Smooth muscle cell (in vitro differentiated cells): ENCODE results near the gene ZNF672. TPM values are rescaled to one million over a fixed set of nuclear protein-coding genes. Genes with fewer than 3 reads are reported as not detected.

ENCODE experiments used
- DNase-seq: peaks from one replicate; lab custom pipeline; 2025; ENCODE audit not compliant: unreplicated experiment; lab: John Stamatoyannopoulos, UW
- H2AFZ ChIP-seq: fragments of 200-600 bp; sonication (generic); 2 replicates; pipeline ENCODE4 v1.6.0; 2016; ENCODE audit warnings: antibody characterized with exemption, low read depth, mild to moderate bottlenecking
- H3F3A ChIP-seq: fragments of 200-600 bp; sonication (generic); 2 replicates; pipeline ENCODE4 v1.6.0; 2017; ENCODE audit warnings: antibody characterized with exemption, low read depth
- H3K27ac ChIP-seq: fragments of 200-600 bp; sonication (generic); 2 replicates; pipeline ENCODE4 v1.5.1; 2016; ENCODE audit warnings: low read depth, mild to moderate bottlenecking
- H3K27me3 ChIP-seq: fragments of 200-600 bp; sonication (generic); 2 replicates; pipeline ENCODE4 v1.6.1; 2016; ENCODE audit warnings: low read depth, mild to moderate bottlenecking
- H3K36me3 ChIP-seq: fragments of 200-600 bp; sonication (generic); 2 replicates; pipeline ENCODE4 v1.5.1; 2016; ENCODE audit warnings: low read depth
- H3K4me1 ChIP-seq: fragments of 200-600 bp; sonication (generic); 2 replicates; pipeline ENCODE4 v1.5.1; 2016; ENCODE audit warnings: low read depth
- H3K4me2 ChIP-seq: fragments of 200-600 bp; sonication (generic); 2 replicates; pipeline ENCODE4 v1.6.0; 2016; ENCODE audit warnings: mild to moderate bottlenecking
- H3K4me3 ChIP-seq: fragments of 200-600 bp; sonication (generic); 2 replicates; pipeline ENCODE4 v1.5.1; 2016; ENCODE audit warnings: mild to moderate bottlenecking
- H3K79me2 ChIP-seq: fragments of 200-600 bp; sonication (generic); 2 replicates; pipeline ENCODE4 v1.6.0; 2016; ENCODE audit warnings: low read depth, mild to moderate bottlenecking
- H3K9ac ChIP-seq: fragments of 200-600 bp; sonication (generic); 2 replicates; pipeline ENCODE4 v1.6.0; 2016; ENCODE audit warnings: low read depth
- H3K9me3 ChIP-seq: fragments of 200-600 bp; sonication (generic); replicated peaks from 2 replicates; pipeline ENCODE4 v1.5.1; 2016; ENCODE audit warnings: low read depth
- H4K20me1 ChIP-seq: fragments of 200-600 bp; sonication (generic); 2 replicates; pipeline ENCODE4 v1.6.0; 2016; ENCODE audit warnings: low read depth
- WGBS: methylation state at CpG from one replicate; pipeline ENCODE4 v1.1.7; 2016; ENCODE audit warnings: low lambda C conversion rate; 5-methylcytosine and 5-hydroxymethylcytosine counted together
- microRNA-seq: library from miRNA; unstranded; fragments of <30 nt; microRNA quantifications from one replicate; pipeline ENCODE4, GENCODE V29; 2016; ENCODE audit warnings: borderline number of aligned reads
- polyA plus RNA-seq: library from polyadenylated mRNA; unstranded; fragments of >200 nt; fragmentation: Nextera tagmentation; extraction: Ambion mirVana; gene quantifications from 2 replicates; pipeline ENCODE4 v1.2.1, GENCODE V29; 2016
- small RNA-seq: library from RNA; depleted of rRNA; stranded (forward); fragments of <200 nt; gene quantifications from one replicate; pipeline ENCODE3, GENCODE V24; 2014
- total RNA-seq: library from RNA; depleted of rRNA; stranded (reverse); fragments of >200 nt; gene quantifications from 2 replicates; pipeline ENCODE4 v1.2.3, GENCODE V29; 2014
- TF ChIP-seq, protein P1 (sequence below): fragments of 200-600 bp; sonication (generic); IDR thresholded peaks from 2 replicates; pipeline ENCODE4 v1.5.1; 2017; ENCODE audit warnings: borderline replicate concordance, mild to moderate bottlenecking, antibody characterized with exemption; ENCODE audit not compliant: insufficient read depth, poor library complexity, severe bottlenecking

Gene ZNF672
- total and polyA plus RNA-seq, 2 experiments from 2014 or later, result 25.8 to 28.7 TPM

DNA sequence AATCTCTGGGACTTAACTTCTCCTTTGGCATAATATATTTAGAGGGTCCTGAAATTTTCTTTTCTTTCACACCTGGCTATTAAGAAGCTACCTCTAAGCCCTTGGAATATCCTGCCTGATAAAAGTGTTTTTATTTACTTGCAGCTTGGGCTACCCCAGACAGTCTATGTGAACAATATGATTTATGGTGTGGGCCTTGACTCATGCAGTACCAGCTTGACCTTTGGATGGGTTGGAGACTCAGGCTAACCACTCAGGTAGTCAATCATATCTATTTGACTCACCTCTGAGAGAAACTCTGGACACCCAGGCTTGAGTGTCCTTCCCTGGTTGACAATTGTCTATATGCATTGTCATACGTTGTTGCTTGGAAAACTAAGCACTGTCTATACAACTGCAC, 54.6 kb downstream of the ZNF672 start:
- DNase-seq, result no peak
- Histone ChIP-seq H3K27ac (no peak overlapping the region), H3K79me2 (no peaks in the 10 kb centered on the region), H2AFZ (no peak overlapping the region), H3K36me3 (no peaks in the 10 kb centered on the region), H3F3A (no peaks in the 10 kb centered on the region), H3K9me3 (no peaks in the 10 kb centered on the region), H4K20me1 (no peaks in the 10 kb centered on the region), H3K9ac (no peak overlapping the region), H3K4me2 (no peak overlapping the region), H3K27me3 (no peaks in the 10 kb centered on the region), H3K4me3 (no peak overlapping the region), H3K4me1 (peaks cover 6% of the 10 kb centered on the region)
- TF ChIP-seq, protein P1, sequence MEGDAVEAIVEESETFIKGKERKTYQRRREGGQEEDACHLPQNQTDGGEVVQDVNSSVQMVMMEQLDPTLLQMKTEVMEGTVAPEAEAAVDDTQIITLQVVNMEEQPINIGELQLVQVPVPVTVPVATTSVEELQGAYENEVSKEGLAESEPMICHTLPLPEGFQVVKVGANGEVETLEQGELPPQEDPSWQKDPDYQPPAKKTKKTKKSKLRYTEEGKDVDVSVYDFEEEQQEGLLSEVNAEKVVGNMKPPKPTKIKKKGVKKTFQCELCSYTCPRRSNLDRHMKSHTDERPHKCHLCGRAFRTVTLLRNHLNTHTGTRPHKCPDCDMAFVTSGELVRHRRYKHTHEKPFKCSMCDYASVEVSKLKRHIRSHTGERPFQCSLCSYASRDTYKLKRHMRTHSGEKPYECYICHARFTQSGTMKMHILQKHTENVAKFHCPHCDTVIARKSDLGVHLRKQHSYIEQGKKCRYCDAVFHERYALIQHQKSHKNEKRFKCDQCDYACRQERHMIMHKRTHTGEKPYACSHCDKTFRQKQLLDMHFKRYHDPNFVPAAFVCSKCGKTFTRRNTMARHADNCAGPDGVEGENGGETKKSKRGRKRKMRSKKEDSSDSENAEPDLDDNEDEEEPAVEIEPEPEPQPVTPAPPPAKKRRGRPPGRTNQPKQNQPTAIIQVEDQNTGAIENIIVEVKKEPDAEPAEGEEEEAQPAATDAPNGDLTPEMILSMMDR, result no peak
- 82% methylated on average over 1 of the region's 1 CpG for WGBS

DNA sequence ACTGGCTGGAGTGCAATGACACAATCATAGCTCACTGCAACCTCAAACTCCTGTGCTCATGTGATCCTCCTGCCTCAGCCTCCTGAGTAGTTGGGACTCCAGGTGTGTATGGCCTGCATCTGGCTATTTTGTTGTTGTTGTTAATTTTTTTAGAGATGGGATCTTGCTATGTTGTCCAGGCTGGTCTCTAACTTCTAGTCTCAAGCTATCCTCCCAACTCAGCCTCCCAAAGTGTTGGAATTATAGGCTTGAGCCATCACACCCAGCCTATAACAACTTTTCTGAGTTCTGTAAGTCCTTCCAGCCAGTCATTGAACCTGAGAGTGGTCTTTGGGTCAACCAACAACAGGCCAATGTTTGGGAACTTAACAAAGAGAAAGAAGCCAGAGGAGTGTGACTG, 56.8 kb downstream of the ZNF672 start:
- Histone ChIP-seq H3F3A (no peaks in the 10 kb centered on the region), H3K4me1 (no peaks in the 10 kb centered on the region), H3K4me3 (no peak overlapping the region), H3K4me2 (no peak overlapping the region), H3K79me2 (no peaks in the 10 kb centered on the region), H3K27me3 (no peaks in the 10 kb centered on the region), H3K36me3 (no peaks in the 10 kb centered on the region), H4K20me1 (no peaks in the 10 kb centered on the region), H3K9me3 (no peaks in the 10 kb centered on the region), H2AFZ (no peak overlapping the region), H3K9ac (no peak overlapping the region), H3K27ac (no peak overlapping the region)
- TF ChIP-seq, protein P1, result no peak
- DNase-seq, result no peak

DNA sequence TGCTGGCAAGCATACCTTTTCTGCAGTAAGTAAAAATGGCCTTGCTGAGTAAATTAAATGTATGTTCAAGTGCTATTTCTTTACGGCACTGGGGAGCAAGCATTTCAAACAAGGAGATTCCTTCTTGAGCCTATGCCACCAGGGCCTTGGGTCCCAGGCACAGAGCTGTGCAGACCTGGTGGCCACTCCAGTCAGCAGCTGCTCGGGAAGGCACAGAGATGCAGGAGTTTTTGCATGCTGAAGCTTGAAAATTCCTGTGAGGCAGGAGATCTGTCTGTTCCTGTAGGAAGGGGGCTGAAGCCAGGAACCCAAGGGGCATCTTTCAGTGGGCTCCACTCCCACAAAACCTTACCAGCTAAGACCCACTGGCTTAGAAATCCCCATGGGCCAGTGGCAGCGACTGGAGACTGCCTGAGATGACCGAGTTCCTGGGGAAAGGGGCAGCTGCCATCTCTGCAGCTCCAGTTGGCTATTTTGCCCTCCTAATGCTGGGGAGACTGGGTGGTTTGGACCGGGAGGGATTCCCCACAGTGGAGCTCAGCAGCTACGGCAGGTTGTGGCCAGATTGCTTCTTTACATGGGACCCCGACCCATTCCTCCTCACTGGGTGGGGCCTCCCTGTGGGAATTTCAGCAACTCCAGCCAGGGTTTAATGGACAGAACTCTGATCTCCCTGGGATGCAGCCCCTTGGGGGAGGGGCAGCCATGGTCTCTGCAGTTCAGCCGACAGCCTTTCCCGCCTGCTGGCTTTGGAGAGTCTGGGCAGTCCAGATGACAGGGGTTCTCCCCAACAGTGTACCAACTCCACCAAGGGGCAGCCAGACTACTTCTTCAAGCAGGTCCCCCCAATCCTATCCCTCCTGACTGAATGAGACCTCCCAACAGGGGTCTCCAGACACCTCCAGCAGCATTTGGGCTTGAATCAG, 59.7 kb downstream of the ZNF672 start:
- Histone ChIP-seq H3K9me3 (no peaks in the 10 kb centered on the region), H3K27me3 (peaks cover 9% of the 10 kb centered on the region), H3K36me3 (no peaks in the 10 kb centered on the region), H3K27ac (no peak overlapping the region), H3K4me2 (no peak overlapping the region), H3F3A (no peaks in the 10 kb centered on the region), H3K9ac (no peak overlapping the region), H2AFZ (no peak overlapping the region), H4K20me1 (no peaks in the 10 kb centered on the region), H3K4me1 (no peaks in the 10 kb centered on the region), H3K4me3 (no peak overlapping the region), H3K79me2 (no peaks in the 10 kb centered on the region)
- WGBS, result 74% methylated on average over 9 of the region's 9 CpGs
- DNase-seq, result no peak
- TF ChIP-seq, protein P1, result no peak

Small RNA genes lying within 50 kb of the gene (microRNA-seq; reads per million reads assigned to microRNA genes)
- 2.3 reads per million for gene MIR3124

Small RNA genes lying within 50 kb of the gene (small RNA-seq; reads per million reads assigned to genes)
- not detected for gene MIR3124

Other genes with a start within 250 kb of the ZNF672 start
- not detected in 2 replicates for gene OR2T10, start 240.5 kb upstream of the ZNF672 start, total RNA-seq
- gene OR2T10, start 240.5 kb upstream of the ZNF672 start, polyA plus RNA-seq, result not detected in 2 replicates
- gene OR2T11, start 203.1 kb upstream of the ZNF672 start, total RNA-seq, result not detected in 2 replicates
- not detected in 2 replicates for gene OR2T11, start 203.1 kb upstream of the ZNF672 start, polyA plus RNA-seq
- gene OR2T35, start 192.9 kb upstream of the ZNF672 start, total RNA-seq, result not detected in 2 replicates
- not detected in 2 replicates for gene OR2T35, start 192.9 kb upstream of the ZNF672 start, polyA plus RNA-seq
- not detected in 2 replicates for gene OR2T27, start 182.7 kb upstream of the ZNF672 start, total RNA-seq
- not detected in 2 replicates for gene OR2T27, start 182.7 kb upstream of the ZNF672 start, polyA plus RNA-seq
- not detected in 2 replicates for gene OR14I1, start 135.5 kb upstream of the ZNF672 start, total RNA-seq
- gene OR14I1, start 135.5 kb upstream of the ZNF672 start, polyA plus RNA-seq, result not detected in 2 replicates
- not detected in 2 replicates for gene LYPD8, start 82.5 kb upstream of the ZNF672 start, total RNA-seq
- gene LYPD8, start 82.5 kb upstream of the ZNF672 start, polyA plus RNA-seq, result not detected in 2 replicates
- 14.7 and 18.6 TPM in 2 replicates for gene SH3BP5L, start 12.3 kb upstream of the ZNF672 start, total RNA-seq
- 5.5 and 7.4 TPM in 2 replicates for gene SH3BP5L, start 12.3 kb upstream of the ZNF672 start, polyA plus RNA-seq
- 10.4 and 24.8 TPM in 2 replicates for gene ZNF692, start 20.9 kb downstream of the ZNF672 start, total RNA-seq
- gene ZNF692, start 20.9 kb downstream of the ZNF672 start, polyA plus RNA-seq, result 25.9 and 40.5 TPM in 2 replicates
- gene PGBD2, start 68.0 kb downstream of the ZNF672 start, total RNA-seq, result 2.3 and 3.5 TPM in 2 replicates
- gene PGBD2, start 68.0 kb downstream of the ZNF672 start, polyA plus RNA-seq, result 3.5 and 4.0 TPM in 2 replicates